GM23338 (cell line): ENCODE measurements around the gene KLHL17. TPM values are rescaled to one million over a fixed set of nuclear protein-coding genes. Genes with fewer than 3 reads are reported as not detected.

Experiments
- ATAC-seq: fragments of 200-7000 bp; cut with Tn5 transposase; 3 replicates; pipeline ENCODE4 v1.9.1; 2020
- DNase-seq: peaks from one replicate; pipeline ENCODE4 v3.0.0-alpha.2; 2015; ENCODE audit warnings: low spot score
- H2AFZ ChIP-seq: fragments of 200-600 bp; sonication (generic); 2 replicates; pipeline ENCODE4 v1.8.0; 2016; ENCODE audit warnings: antibody characterized with exemption, mild to moderate bottlenecking, moderate library complexity
- H3F3A ChIP-seq: fragments of 200-600 bp; sonication (generic); replicated peaks from 2 replicates; pipeline ENCODE4 v1.8.0; 2017; ENCODE audit warnings: antibody characterized with exemption, mixed run types, low read depth
- H3K27ac ChIP-seq: fragments of 200-600 bp; sonication (generic); 2 replicates; pipeline ENCODE4 v1.6.1; 2016; ENCODE audit warnings: low read depth
- H3K27me3 ChIP-seq: fragments of 200-600 bp; sonication (generic); 2 replicates; pipeline ENCODE4 v1.8.0; 2016; ENCODE audit warnings: mild to moderate bottlenecking, mixed run types, moderate library complexity; ENCODE audit not compliant: insufficient read depth
- H3K36me3 ChIP-seq: fragments of 200-600 bp; sonication (generic); 2 replicates; pipeline ENCODE4 v1.8.0; 2016; ENCODE audit warnings: mild to moderate bottlenecking; ENCODE audit not compliant: insufficient read depth
- H3K4me1 ChIP-seq: fragments of 200-600 bp; sonication (generic); 2 replicates; pipeline ENCODE4 v1.8.0; 2016; ENCODE audit warnings: mild to moderate bottlenecking, moderate library complexity; ENCODE audit not compliant: insufficient read depth
- H3K4me2 ChIP-seq: fragments of 200-600 bp; sonication (generic); 2 replicates; pipeline ENCODE4 v1.7.1; 2017; ENCODE audit warnings: mixed run types
- H3K4me3 ChIP-seq: fragments of 200-600 bp; sonication (generic); 2 replicates; pipeline ENCODE4 v1.6.1; 2016; ENCODE audit warnings: mixed run types
- H3K79me2 ChIP-seq: fragments of 200-600 bp; sonication (generic); replicated peaks from 2 replicates; pipeline ENCODE4 v1.8.0; 2017; ENCODE audit warnings: mild to moderate bottlenecking; ENCODE audit not compliant: insufficient read depth
- H3K9me2 ChIP-seq: fragments of 200-600 bp; sonication (generic); 2 replicates; pipeline ENCODE4 v1.8.0; 2017; ENCODE audit not compliant: insufficient read depth
- H4K20me1 ChIP-seq: fragments of 200-600 bp; sonication (generic); replicated peaks from 2 replicates; pipeline ENCODE4 v1.8.0; 2017; ENCODE audit warnings: mild to moderate bottlenecking; ENCODE audit not compliant: insufficient read depth
- H3K27ac Mint-ChIP-seq: 2 replicates; pipeline ENCODE4 v1.8.0; 2020; ENCODE audit warnings: inconsistent platforms, mild to moderate bottlenecking, moderate library complexity, mixed read lengths
- H3K27me3 Mint-ChIP-seq: 3 replicates; pipeline ENCODE4 v1.8.0; 2022; ENCODE audit warnings: low read depth, mild to moderate bottlenecking, moderate library complexity, mixed read lengths, inconsistent platforms; ENCODE audit not compliant: insufficient read depth, poor library complexity
- H3K36me3 Mint-ChIP-seq: 3 replicates; pipeline ENCODE4 v1.8.0; 2021; ENCODE audit warnings: low read depth, mild to moderate bottlenecking, inconsistent platforms, moderate library complexity, mixed read lengths
- H3K4me1 Mint-ChIP-seq: 3 replicates; pipeline ENCODE4 v1.8.0; 2020; ENCODE audit warnings: mild to moderate bottlenecking, inconsistent platforms, mixed read lengths
- H3K4me3 Mint-ChIP-seq: 3 replicates; pipeline ENCODE4 v1.8.0; 2021; ENCODE audit warnings: moderate library complexity, mild to moderate bottlenecking, inconsistent platforms, mixed read lengths
- H3K9me3 Mint-ChIP-seq: 3 replicates; pipeline ENCODE4 v1.8.0; 2020; ENCODE audit warnings: moderate library complexity, mild to moderate bottlenecking, inconsistent platforms, mixed read lengths
- EZH2 ChIP-seq: fragments of 200-600 bp; sonication (generic); IDR thresholded peaks from one replicate; pipeline ENCODE4 v1.8.0; 2017; ENCODE audit warnings: antibody characterized with exemption, mild to moderate bottlenecking, low read depth; ENCODE audit not compliant: unreplicated experiment
- JUNB ChIP-seq: IDR thresholded peaks from one replicate; pipeline ENCODE4 v1.6.1; 2016; ENCODE audit warnings: antibody characterized with exemption; ENCODE audit not compliant: unreplicated experiment
- STAT1 ChIP-seq: IDR thresholded peaks from one replicate; pipeline ENCODE4 v1.6.1; 2016; ENCODE audit warnings: antibody characterized with exemption; ENCODE audit not compliant: unreplicated experiment
- ZNF331 ChIP-seq: fragments of 250-450 bp; sonication (Bioruptor Pico); IDR thresholded peaks from 2 replicates; pipeline ENCODE4 v1.5.0; 2020; ENCODE audit warnings: low read depth, mild to moderate bottlenecking, moderate library complexity
- polyA plus RNA-seq: library from polyadenylated mRNA; unstranded; fragments of >200 nt; fragmentation: Nextera tagmentation; extraction: Ambion mirVana; gene quantifications from 2 replicates; pipeline ENCODE4 v1.2.1, GENCODE V29; 2016
- total RNA-seq: library from RNA; depleted of rRNA; stranded (reverse); fragments of >200 nt; shearing (Covaris generic); gene quantifications from 2 replicates; pipeline ENCODE4 v1.2.3, GENCODE V29; 2014
- TF ChIP-seq, protein P1 (sequence below): fragments of 250-450 bp; sonication (Bioruptor Pico); IDR thresholded peaks from 2 replicates; pipeline ENCODE4 v1.5.0; 2020; ENCODE audit warnings: mild to moderate bottlenecking, moderate library complexity

The KLHL17 gene
- total and polyA plus RNA-seq, 2 experiments from 2014 or later = 16.5 to 37.1 TPM

DNA sequence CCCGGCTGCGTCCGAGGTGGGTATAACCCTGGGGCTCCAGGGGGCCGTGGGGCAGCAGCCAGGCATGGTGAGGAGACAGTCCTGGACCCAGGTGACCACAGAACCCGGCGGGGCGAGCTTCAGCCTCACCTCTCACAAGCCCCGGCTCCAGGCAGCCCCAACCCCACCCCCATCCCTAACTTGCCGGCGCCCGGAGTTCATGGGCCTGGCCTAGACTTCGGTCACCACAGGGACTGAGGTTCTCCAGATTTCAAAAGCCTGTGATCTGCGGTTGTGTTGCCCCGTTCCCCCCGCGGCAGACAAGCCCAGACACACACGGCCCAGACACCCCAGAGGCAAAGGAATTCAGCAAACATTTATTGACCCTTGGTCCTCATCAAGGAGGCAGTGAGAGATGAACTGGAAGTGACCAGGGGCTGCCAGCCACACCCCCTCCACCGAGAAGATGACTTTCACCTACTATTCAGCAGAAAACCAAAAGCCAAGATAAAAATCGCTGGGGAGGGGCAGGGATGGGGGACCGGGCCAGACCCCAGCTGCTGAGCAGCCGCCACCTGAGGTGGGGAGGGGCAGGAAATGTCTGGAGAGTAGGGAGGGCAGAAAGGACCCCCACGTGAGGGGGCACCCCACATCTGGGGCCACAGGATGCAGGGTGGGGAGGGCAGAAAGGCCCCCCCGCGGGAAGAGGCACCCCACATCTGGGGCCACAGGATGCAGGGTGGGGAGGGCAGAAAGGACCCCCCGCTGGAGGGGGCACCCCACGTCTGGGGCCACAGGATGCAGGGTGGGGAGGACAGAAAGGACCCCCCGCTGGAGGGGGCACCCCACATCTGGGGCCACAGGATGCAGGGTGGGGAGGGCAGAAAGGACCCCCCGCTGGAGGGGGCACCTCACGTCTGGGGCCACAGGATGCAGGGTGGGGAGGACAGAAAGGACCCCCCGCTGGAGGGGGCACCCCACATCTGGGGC lies 35.6 kb downstream of the KLHL17 start (continued):
- TF ChIP-seq, protein P1, sequence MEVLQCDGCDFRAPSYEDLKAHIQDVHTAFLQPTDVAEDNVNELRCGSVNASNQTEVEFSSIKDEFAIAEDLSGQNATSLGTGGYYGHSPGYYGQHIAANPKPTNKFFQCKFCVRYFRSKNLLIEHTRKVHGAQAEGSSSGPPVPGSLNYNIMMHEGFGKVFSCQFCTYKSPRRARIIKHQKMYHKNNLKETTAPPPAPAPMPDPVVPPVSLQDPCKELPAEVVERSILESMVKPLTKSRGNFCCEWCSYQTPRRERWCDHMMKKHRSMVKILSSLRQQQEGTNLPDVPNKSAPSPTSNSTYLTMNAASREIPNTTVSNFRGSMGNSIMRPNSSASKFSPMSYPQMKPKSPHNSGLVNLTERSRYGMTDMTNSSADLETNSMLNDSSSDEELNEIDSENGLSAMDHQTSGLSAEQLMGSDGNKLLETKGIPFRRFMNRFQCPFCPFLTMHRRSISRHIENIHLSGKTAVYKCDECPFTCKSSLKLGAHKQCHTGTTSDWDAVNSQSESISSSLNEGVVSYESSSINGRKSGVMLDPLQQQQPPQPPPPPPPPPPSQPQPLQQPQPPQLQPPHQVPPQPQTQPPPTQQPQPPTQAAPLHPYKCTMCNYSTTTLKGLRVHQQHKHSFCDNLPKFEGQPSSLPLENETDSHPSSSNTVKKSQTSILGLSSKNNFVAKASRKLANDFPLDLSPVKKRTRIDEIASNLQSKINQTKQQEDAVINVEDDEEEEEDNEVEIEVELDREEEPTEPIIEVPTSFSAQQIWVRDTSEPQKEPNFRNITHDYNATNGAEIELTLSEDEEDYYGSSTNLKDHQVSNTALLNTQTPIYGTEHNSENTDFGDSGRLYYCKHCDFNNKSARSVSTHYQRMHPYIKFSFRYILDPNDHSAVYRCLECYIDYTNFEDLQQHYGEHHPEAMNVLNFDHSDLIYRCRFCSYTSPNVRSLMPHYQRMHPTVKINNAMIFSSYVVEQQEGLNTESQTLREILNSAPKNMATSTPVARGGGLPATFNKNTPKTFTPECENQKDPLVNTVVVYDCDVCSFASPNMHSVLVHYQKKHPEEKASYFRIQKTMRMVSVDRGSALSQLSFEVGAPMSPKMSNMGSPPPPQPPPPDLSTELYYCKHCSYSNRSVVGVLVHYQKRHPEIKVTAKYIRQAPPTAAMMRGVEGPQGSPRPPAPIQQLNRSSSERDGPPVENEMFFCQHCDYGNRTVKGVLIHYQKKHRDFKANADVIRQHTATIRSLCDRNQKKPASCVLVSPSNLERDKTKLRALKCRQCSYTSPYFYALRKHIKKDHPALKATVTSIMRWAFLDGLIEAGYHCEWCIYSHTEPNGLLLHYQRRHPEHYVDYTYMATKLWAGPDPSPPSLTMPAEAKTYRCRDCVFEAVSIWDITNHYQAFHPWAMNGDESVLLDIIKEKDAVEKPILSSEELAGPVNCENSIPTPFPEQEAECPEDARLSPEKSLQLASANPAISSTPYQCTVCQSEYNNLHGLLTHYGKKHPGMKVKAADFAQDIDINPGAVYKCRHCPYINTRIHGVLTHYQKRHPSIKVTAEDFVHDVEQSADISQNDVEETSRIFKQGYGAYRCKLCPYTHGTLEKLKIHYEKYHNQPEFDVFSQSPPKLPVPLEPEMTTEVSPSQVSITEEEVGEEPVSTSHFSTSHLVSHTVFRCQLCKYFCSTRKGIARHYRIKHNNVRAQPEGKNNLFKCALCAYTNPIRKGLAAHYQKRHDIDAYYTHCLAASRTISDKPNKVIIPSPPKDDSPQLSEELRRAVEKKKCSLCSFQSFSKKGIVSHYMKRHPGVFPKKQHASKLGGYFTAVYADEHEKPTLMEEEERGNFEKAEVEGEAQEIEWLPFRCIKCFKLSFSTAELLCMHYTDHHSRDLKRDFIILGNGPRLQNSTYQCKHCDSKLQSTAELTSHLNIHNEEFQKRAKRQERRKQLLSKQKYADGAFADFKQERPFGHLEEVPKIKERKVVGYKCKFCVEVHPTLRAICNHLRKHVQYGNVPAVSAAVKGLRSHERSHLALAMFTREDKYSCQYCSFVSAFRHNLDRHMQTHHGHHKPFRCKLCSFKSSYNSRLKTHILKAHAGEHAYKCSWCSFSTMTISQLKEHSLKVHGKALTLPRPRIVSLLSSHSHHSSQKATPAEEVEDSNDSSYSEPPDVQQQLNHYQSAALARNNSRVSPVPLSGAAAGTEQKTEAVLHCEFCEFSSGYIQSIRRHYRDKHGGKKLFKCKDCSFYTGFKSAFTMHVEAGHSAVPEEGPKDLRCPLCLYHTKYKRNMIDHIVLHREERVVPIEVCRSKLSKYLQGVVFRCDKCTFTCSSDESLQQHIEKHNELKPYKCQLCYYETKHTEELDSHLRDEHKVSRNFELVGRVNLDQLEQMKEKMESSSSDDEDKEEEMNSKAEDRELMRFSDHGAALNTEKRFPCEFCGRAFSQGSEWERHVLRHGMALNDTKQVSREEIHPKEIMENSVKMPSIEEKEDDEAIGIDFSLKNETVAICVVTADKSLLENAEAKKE (CRISPR knock-in tag) = no peak
- no peak for TF ChIP-seq ZNF331 (CRISPR knock-in tag)

DNA sequence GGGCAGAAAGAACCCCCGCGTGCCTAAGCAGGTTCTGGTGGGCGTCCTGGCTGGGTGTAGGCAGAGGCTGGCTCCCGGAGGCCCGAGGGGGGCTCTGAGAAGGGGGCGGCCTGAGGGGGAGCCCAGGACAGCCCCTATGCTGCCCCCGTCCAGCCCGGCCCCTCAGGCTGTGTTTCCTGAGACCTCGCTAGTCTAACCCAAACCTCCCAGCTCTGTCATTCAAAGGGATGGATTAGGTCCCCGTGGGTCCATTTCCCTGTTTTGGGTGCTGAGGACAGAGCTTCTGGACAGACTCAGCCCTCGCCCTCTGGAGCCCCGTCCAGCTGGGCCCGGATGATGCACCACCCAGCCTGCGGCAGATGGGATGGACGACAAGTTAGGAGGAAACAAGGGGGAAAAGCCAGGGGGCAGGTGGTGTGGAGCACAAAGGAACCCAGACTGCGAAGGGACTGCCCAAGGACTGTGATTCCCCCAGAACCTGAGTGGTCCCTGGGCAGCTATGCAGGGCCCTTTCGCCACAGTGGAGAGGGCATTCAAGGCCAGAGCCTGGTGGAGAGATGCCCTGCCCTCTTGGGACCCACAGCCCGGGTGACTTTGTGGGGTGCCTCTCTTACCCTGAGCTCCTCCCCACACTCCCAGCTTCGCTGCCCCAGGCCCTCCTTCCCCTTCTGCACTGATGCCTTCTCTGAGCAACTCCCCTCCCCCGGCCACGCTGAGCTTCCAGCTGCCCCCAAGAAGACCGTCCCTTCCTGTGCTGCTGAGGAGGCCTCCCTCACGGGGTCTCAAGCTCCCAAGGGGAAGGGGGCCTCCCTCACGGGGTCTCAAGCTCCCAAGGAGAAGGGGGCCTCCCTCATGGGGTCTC lies 36.7 kb downstream of the KLHL17 start:
- Mint-ChIP-seq H3K4me1 (peaks cover 5% of the 10 kb centered on the region), H3K4me3 (no peak overlapping the region), H3K27ac (no peak overlapping the region), H3K9me3 (peaks cover 12% of the 10 kb centered on the region), H3K27me3 (peaks cover 73% of the 10 kb centered on the region), H3K36me3 (peaks cover 4% of the 10 kb centered on the region)
- Histone ChIP-seq H3K27ac (no peak overlapping the region), H3K36me3 (no peaks in the 10 kb centered on the region), H4K20me1 (no peaks in the 10 kb centered on the region), H3F3A (peaks cover 6% of the 10 kb centered on the region; the same call in 1 of the 2 replicates), H3K27me3 (peaks cover 91% of the 10 kb centered on the region), H3K4me1 (peaks cover 8% of the 10 kb centered on the region), H2AFZ (no peak overlapping the region), H3K4me3 (no peak overlapping the region), H3K9me2 (no peaks in the 10 kb centered on the region), H3K79me2 (no peaks in the 10 kb centered on the region), H3K4me2 (peak overlapping the region; percentile 82; the same call in 1 of the 2 replicates)
- no peak for TF ChIP-seq STAT1
- TF ChIP-seq JUNB = no peak
- peak; percentile 36 for TF ChIP-seq EZH2
- DNase-seq (peak; percentile 47), ATAC-seq (no peak; the same call in 2 of the 3 replicates)
